ENCODE measurements around the gene MN1.

Gene MN1

DNA sequence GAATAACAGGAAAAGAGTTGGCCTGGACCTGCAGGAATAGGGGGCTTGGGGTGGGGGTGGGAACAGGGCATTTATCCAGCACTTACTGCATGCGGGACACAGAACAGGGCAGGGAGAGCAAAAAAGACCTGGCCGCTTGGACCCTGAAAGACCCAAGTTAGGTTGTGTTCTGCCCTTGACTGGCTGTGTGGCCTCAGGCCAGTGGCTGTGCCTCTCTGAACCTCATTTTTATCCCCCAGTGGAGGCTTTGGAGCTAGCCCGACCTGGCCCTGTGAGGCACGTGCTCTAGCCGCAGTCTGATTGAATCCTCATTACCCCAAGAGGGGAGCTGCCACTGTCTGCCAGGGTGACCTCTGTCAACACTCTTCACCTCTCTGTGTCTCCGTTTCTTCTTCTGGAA is 68.7 kb downstream of the MN1 start:
- TF ChIP-seq, protein P1, sequence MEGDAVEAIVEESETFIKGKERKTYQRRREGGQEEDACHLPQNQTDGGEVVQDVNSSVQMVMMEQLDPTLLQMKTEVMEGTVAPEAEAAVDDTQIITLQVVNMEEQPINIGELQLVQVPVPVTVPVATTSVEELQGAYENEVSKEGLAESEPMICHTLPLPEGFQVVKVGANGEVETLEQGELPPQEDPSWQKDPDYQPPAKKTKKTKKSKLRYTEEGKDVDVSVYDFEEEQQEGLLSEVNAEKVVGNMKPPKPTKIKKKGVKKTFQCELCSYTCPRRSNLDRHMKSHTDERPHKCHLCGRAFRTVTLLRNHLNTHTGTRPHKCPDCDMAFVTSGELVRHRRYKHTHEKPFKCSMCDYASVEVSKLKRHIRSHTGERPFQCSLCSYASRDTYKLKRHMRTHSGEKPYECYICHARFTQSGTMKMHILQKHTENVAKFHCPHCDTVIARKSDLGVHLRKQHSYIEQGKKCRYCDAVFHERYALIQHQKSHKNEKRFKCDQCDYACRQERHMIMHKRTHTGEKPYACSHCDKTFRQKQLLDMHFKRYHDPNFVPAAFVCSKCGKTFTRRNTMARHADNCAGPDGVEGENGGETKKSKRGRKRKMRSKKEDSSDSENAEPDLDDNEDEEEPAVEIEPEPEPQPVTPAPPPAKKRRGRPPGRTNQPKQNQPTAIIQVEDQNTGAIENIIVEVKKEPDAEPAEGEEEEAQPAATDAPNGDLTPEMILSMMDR (IDR thresholded peaks at IDR 0.05; ENCODE audit: insufficient read depth, low read depth, low read length, missing control alignments): no peak
- DNase-seq (ENCODE audit: low read depth): no peak
- H3K4me3 ChIP-seq (ENCODE audit: low read length): no peak overlapping the region

DNA sequence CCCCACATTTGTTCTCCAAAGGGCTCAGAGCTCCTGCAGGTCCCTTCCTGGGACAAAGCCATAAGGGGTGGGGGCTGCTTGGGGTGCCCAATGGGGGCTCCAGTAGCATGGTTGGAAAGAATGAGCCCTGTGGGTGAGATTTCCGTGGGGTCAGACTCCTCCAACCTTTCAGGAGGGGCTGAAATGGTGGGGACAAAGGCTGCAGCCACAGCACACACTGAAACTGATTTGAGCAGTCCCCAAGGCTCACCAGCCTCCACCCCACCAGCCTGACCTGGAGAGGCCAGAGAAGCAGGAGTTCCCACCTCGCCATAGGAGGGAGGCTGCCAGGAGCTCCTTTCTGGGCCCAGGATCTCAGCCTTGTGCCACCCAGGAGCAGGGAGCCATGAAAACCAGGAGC is 69.2 kb downstream of the MN1 start:
- DNase-seq (ENCODE audit: low read depth): no peak
- TF ChIP-seq, protein P1 (IDR thresholded peaks at IDR 0.05; ENCODE audit: insufficient read depth, low read depth, low read length, missing control alignments): no peak
- no peak overlapping the region for H3K4me3 ChIP-seq (ENCODE audit: low read length)

DNA sequence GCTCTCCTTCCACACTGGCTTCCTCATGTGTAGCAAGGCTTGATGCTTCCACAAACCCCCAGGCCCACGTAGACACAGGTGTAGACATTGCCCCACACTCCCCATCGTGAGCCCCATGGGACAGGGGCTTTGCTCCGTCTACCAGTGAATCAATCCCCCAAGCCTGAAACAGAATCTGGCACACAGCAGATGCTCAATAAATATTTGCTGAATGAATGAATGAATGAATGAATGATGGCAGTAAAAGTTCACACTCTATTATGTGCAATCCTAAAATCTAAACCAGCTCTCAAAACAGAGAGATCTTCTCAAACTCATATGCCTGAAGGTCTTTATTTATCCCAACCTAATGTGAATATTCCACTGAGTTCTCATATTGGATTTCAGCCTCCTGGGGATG is 69.9 kb downstream of the MN1 start:
- no peak for DNase-seq (ENCODE audit: low read depth)
- no peak overlapping the region for H3K4me3 ChIP-seq (ENCODE audit: low read length)
- TF ChIP-seq, protein P1 (IDR thresholded peaks at IDR 0.05; ENCODE audit: insufficient read depth, low read depth, low read length, missing control alignments): no peak

DNA sequence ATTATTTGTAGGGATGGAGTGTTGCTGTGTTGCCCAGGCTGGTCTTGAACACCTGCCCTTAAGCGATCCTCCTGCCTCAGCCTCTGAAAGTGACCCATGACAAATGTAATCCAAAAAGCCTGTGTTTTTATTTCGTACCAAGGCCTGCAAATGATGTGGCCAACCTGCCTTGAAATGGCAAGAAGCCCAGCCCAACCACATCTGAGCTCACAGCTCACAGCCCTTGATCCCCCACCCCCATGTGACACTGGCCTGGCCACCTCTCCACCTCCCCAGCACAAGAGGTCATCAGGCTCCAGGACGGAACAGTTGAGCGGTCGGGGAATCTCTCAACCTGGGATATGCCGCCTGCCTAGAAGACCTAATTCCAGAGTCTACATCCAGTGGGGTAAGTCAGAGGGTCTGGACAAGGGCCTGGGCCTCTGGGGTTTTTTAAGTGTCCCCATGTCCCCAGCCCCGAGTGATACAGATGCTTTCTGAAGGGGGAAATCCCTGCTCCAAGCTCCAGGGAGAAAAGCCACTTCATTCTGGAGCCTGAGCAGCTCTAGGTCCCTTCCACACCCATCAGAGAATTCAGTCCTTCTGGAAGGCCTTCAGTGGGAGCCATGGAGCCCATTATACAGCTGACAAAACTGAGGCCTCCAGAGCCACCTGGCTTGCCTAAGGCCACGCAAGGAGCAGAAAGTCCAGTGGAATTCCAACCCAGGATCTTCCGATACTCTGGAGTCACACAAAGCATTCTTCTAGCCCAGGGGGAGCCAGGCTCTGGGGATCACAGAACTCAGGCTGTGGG is 70.7 kb downstream of the MN1 start:
- TF ChIP-seq, protein P1 (IDR thresholded peaks at IDR 0.05; ENCODE audit: insufficient read depth, low read depth, low read length, missing control alignments): no peak
- no peak for DNase-seq (ENCODE audit: low read depth)

DNA sequence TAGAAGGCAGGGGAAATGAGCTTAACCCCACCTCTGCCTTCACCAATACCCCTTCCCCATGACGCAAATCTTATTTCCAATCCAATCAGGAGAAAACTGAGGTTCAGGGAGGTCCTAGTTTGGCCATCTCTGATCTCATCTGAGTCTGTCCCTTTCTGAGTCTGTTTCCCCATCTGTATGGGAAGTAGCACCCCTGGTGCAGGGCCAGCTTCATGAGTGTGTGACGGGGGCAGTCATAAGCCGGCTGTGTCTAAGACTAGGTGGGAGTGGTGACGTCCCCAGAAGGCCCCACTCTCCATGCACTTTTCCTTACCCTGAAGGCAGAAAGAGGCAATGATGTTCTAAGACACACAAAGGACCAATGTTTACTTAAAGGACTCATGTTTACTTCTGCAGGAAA is 72.3 kb downstream of the MN1 start:
- TF ChIP-seq, protein P1 (IDR thresholded peaks at IDR 0.05; ENCODE audit: insufficient read depth, low read depth, low read length, missing control alignments): no peak
- DNase-seq (ENCODE audit: low read depth): no peak
- no peak overlapping the region for H3K4me3 ChIP-seq (ENCODE audit: low read length)

More for the DNA sequence above, 70.7 kb downstream of the MN1 start:
- no peak overlapping the region for H3K4me3 ChIP-seq (ENCODE audit: low read length)

DNA sequence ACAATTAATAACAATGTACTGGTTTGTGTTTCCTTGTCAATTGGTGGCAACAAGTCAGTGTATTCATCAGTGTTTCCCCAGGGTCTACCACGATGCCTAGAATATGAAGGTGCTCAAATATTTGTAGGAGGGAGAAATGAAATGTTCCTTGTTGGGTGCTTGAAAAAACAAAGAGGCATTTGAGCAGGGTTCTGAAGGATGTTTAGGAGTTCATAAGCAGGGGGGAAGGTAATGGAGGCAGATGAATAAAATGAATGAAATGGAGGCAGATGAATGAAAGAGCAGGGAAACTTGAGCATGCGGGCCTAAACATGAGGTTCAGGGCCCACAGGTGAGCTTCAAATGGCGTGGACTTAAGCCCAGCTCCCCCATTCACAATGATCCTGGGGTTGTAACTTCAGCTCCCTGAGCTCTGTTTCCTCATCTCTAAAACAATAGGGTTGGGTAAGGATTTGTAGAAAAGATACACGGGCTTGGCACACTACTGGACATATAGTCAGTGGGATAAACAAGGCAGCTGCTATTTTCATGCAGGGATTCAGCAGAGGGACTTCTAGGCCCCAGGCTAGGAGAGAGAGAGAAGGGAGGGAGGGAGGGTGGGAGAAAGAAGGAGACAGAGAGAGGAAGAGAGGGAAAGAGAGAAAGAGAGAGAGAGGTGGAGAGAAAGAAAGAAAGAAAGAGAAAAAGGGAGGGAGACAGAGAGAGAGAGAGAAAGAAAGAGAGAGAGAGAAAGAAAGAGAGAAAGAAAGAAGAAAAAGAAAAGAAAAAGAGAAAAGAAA is 73.7 kb downstream of the MN1 start:
- TF ChIP-seq, protein P1 (IDR thresholded peaks at IDR 0.05; ENCODE audit: insufficient read depth, low read depth, low read length, missing control alignments): no peak
- DNase-seq (ENCODE audit: low read depth): no peak

More for the DNA sequence above, 73.7 kb downstream of the MN1 start:
- no peak overlapping the region for H3K4me3 ChIP-seq (ENCODE audit: low read length)

All from epithelial cell of esophagus (primary cell).